Activated CD8-positive, alpha-beta memory T cell treated with anti-CD3 and anti-CD28 coated beads, Interleukin-2, amount 50 U/mL, for 1 hour (primary cell): ENCODE results near the gene MIX23.
"Not testable (repeated sequence)": the region's sequence is repeated elsewhere in the genome, so short reads cannot be mapped to it uniquely, and the experiment has no call there.

Experiments used
- DNase-seq: peaks from one replicate; pipeline ENCODE4 v3.0.0-alpha.2; 2020; ENCODE audit errors: extremely low read depth

The MIX23 gene

DNA sequence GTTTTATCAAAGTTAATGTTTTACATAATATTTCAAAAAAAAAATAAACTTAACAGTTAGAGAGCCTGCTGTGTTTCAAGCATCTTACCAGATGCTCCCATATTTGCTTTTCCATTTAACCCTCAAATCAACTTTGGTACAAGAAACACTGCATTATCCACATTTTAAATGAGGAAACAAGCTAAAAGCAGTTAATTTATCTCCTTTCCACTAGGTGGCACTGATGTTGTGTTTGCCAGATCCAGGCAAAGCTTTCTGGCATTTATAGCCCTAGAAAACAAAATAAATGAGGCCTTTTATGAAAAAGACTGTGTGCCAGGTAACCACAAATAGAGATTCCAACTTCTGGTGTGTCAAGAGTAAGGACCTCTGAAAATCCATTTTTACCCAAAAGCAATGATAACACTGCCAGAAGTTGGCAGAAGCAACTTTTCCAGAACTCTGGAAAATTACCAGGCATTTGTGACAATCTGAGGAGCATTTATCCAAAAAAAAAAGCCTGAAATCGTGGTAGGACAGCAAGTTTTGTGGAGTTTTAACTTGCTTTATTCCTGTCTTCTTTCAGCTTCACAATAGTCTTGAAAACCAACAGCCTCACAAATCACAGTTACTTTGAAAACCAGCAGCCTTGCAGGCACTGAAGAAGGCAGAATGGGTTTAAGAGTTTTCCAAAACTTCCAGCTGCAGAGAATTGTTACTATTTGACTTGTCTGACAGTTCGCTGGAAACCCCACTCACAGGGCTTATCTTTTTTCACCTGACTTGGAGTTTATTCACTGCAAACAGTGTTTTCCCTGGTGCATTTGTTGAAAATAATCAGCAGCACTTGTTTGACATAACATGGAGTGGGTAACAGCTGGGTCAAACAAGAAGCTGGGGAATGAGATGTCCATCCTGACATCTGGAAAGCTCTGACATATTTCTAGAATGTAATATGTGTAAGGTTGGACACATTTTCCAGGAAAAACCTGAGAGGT, 10.1 kb upstream of the MIX23 start:
- no peak for DNase-seq

DNA sequence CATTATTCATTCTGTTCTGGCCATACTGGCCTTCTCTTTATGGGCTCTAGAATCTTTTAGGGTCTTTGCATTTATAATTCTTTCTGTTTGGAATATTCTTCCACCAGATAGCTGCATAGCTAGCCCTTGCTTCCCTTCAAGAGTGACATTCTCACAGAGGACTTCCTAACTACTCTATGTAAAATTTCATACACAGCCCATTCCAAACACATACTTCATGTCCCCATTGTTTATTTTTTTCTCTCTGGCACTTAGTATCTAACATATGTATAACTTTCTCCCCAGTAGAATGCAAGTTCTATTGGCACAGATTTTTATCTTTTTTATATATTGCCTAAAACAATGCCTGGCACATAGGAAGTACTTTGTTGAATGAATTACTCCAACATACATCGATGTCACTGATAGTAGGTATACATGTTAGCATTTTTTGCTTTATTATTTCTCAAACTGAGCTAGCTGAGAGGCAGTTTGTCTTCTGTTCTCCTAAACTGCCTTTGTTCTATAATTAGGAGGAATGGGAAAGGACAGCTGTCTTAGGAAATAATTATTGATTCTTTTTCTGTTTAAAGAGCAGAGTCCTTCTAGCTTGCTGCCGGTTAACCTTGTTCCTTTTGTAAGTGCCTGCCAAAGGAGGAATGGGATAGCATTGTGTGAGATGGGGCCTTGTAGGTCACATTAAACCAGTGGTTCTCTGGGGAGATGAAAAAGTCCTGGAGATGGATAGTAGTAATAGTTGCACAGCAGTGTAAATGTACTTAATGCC, 8.8 kb upstream of the MIX23 start:
- DNase-seq, result no peak

DNA sequence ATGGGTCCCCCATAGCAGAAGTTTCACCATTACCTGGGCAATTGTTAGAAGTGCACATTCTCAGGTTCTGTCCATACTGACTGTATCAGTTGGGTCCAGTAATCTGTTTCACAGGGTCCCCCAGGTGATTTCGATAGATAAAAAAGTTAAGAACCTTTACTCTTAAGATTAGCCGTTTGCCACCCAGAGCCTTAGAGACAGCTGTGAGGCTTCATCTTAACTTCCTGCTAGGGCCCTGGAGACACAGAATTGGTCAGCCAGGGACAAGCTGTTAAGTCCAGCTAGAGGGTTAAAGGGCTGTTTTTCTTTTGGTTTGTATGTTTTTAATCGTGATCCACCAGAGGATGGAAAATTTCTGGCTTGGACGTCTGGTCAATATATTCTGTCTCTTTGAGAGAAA, 7.6 kb upstream of the MIX23 start:
- DNase-seq, result no peak

DNA sequence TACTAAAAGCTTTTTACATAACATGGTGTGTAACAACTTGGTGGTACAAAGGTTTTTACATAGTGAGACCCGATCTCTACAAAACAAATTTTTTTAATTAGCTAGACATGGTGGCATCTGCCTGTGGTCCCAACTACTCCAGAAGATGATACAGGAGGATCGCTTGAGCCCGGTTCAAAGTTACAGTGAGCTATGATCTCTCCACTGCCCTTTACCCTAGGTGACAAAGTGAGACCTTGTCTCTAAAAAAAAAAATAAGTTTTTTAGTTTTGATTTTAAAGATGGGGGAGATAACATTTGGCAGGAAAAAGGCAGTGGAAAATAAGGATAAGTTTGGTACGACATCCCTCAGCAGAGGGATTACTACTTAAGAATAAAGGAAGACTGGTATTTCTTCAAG, 6.9 kb upstream of the MIX23 start:
- DNase-seq, result no peak

DNA sequence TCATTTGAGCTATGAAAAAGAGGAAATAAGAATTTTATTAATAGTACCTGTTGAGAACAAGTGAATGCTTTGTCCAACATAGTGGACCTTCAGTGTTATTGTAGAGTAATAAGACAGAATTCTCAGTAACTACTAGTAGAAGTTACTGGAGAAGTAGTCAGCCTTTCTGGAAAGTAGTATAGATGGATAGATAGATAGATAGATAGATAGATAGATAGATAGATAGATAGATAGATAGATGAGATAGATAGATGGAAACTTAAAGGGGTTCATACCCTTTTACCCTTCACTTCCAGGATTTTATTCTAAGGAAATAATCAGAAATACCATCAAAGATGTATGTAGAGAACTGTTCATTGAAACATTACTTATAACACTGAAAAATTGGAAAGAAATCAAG, 6.2 kb upstream of the MIX23 start:
- DNase-seq, result no peak

DNA sequence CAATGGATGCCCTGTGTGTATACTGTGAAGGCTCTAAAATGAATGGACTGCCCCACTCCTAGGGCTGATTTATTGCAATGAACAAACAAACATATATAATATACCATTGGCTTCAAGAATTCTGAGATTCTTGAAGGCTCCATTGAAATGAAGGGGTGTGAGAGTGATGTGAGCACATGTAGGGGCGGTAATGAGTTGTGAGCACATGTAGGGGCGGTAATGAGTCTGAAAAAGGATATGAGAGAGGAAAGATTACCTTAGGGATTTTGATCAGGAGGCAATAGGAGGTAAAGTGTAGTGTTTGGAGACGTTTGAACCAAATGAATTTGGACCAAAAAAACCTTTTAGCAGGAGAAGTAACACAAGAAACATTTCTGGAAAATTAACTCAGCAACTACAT, 4.7 kb upstream of the MIX23 start:
- no peak for DNase-seq

DNA sequence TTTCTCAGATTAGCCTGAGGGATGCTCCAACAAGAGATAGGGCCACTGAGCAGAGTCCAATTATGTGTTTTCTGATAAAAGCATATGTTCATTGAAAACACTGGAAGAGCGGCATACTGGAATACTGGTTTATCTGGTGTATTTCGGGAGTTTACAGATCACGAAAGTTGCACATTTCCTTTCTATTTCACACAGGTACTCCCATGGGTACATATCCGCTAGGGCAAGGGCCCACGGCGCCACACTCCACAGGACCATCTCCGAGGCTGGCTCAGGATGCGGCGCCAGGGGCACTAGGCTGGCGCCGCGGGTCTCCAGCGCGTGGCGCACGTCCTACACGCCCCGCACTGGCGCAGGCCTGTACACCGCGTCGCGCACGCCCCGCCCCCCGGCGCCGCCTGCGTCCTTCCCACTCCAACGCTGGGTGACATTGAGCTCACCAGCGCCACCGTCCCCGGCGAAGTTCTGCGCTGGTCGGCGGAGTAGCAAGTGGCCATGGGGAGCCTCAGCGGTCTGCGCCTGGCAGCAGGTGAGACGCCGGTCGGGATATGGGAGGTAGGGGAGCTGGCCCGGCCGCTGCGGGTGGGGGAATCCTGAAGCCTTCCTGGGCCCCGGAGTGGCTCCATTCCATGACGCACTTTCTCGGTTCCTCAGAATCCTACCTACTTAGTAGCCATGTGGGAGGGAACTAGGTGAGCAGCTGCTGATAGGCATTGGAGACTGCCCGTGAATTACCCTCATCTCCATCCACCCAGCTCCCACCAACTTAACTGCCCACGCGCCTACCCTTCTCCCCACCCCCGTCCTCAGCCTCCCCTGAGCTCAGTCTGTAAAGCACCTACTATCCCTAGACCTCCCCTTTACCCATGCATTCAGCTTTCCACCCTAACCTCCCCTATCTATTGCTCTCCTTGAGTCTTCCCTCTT, 1.0 kb upstream of the MIX23 start, which contains the start of gene FAM162A:
FAM162A (plus strand) TSS at position 412 of the 927 bp plus-strand sequence; CDS start at position 496, 84 bp downstream.
- peak; percentile 71 for DNase-seq

DNA sequence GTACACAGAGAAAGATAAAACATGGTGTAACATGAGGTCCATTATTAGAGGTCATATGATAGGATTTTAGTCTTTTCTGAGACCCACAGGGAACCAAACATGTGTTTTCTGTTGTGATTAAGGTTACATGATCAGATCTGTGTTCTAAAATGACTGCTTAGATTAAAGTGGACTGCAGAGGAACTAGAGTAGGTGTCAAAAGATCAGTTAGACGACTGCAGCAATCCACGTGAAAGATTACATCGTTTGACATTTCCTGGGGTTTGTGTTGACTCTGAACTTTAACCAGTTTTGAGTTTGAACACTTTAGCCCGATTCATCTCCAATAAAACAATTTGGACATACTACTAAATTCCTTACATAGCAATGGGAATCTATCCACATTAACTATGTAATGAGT, 5.1 kb downstream of the MIX23 start:
- no peak for DNase-seq

DNA sequence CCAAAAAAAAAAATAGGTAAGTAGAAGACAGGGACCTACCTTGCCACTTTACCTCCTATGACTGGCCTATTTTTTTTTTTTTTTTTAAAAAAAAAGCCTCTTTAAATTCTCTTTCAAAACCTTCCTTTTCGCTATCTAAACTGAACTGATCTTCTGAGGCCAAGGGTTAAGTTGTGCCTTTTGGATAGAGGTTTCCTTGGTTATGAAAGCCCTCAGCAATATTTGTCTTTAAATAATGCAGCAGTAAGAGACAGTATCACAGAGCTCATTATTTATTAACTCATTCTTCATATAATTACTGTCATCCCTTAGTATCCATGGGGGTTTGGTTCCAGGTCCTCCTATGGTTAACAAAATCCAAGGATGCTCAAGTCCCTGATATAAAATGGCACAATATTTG, 9.0 kb downstream of the MIX23 start:
- no peak for DNase-seq

DNA sequence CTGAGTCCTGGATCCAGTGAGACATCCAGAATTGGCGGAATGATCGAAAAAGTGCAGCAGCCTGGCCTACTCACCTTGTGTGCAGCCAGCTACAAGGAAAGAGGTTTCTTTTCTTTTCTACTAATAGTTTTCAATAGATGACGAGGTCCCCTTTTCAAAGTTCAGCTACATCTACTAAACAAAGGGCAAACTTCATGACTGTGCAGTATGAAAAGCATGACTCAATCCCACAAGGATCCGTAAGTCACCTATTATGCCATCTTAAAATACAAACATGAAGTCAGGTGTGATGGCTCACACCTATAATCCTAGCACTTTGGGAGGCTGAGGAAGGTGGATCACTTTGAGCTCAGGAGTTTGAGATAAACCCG, 16.7 kb downstream of the MIX23 start:
- DNase-seq, result no peak

DNA sequence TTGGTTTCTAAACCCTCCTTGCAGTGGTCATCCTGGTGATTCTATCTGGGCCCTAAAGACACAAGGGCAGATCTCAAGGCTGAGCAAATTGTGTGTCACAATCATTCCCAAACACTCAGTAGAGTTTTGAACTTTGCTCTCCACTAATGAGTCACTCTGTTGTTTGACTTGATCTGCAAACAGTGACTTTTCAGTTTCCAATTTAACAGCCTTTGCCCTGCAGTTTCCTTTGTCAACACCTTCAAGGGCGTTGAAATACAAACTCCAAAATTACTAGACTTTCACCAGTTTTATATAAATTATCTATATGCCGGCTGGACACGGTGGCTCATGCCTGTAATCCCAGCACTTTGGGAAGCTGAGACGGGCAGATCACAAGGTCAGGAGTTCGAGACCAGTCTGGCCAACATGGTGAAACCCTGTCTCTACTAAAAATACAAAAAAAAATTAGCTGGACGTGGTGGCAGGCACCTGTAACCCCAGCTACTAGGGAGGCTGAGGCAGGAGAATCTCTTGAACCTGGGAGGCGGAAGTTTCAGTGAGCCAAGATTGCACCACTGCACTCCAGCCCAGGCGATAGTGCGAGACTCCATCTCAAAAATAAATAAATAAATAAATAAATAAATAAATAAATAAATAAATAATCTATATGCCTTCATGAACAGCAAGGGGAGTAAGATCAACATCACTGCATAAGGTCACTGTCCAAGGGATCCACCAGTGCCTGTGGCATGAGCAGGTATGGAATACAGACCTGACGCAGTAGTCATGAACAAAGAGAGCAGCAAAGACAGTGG, 17.3 kb downstream of the MIX23 start:
- not testable (repeated sequence) for DNase-seq

DNA sequence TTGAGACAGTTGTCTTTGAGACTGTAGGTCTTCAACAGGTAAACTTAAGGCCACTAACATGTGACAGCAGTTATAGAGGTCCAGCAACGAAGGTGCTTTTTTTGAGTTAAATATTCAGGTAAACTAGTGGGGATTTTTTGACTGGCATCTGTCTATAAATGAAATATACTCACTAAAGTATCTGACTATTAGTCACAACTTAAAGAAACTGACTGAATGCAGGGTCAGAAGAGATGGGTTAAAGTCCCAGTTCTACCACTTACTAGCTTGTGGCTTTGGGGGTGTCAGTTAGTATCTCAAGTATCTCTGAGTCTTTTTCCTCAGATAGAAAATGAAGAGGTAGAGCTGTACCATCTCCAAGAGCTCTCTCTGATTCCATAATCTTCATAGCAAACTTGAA, 18.0 kb downstream of the MIX23 start:
- no peak for DNase-seq

DNA sequence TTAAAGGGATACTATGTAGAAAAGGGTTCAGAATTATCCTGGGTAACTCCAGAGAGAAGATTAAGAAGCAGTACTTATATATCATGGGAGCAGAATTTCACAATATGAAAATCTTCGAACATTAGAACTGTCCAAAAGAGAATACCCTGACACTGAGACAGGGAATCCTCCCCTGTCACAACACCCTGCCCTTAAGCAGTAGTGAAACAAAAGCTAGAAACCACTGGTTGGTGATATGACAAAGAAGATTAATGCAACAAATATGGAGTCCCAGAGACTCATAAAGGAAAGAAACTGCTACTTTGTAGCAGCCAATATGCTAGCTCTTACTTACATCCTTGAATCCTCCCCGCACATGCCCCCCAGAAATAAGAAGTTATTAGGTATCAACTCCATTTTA, 18.5 kb downstream of the MIX23 start:
- no peak for DNase-seq

DNA sequence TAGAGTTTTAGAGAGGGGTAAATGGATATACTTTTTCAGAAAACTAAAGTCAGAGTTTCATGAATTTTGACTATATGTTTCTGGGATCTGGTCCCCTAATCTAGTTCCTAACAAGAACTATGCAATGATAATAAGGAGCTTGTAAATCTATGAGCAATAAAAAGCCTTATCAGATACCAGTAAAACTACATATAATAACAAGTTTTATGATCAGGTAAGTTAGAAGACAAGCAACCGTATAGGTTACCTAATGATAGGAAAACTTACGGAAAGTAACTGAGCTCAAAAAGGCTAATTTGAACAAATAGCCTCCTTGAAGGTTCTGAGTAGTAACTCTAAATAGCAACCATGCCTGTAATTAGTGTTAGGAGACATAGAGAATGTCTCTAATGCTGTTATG, 21.0 kb downstream of the MIX23 start:
- no peak for DNase-seq

DNA sequence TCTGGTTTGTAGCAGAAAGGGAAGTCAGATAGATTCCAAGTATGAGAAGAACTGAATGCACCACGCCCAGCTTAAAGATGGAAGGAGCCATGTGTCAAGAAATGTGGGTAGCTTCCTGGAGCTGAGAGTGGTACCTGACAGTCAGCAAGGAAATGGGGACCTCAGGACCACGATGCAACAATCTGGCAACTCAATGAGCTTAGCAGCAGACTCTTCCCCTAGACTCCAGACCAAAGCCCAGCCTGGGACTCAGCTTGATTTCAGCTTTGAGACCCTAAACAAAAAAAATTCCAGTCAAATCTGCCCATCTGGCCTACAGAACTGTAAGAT, 24.4 kb downstream of the MIX23 start:
- DNase-seq, result no peak

DNA sequence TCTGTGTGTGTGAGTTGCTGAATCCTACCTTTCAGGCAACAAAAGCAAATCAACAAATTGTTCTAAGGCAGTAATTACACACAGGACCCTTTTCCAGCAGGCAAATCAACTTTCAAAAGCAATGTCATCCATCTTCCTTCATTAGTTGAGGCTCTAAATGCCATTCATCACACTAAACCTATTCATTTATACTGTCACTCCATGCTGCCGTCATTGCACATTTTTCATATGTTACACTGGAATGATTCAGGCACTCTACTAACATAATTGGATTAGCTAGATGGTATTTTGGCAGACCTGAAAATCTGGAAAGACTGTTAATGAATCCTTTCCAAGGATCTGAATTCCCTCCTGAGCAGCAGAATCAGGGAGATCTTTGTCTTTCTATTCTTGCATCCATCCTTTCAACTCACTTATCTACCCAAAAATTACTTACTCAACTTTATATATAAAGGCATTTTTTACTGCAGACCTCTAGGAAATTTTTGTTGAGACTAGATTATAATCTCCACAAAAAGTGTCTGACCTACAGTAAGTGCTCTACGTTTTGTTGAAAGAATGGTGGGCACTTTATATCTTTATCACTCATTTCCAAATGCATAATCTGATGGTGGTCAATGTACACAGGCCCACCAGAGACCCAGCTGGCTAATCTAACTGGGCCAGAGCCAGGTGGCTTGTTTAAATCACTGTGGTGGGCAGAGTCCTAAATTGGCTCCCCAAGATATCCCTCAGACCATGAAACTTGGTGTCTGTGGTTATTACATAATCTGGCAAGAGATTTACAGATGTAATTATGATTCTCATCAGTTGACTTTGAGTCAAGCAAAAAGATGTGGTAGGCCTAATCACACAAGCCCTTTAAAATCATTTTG, 25.0 kb downstream of the MIX23 start:
- DNase-seq, result no peak

DNA sequence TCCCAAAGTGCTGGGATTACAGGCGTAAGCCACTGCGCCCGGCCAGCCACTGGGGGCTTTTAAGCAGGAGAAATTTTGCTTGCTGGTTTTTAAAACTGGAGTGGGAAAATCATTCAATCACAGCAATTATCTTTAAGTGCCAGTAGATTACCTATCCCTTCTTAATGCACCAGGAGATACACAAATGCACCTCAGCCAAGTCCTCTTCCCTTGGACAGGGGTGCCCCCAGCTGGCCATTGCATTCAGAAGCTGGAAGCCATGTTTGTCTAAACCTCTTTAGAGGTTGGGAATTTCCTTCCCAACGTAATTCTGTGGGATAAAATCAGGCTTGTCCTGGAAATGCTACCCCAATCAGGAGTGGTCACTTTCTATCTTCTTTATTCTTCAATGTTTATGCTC, 26.6 kb downstream of the MIX23 start:
- DNase-seq, result no peak

DNA sequence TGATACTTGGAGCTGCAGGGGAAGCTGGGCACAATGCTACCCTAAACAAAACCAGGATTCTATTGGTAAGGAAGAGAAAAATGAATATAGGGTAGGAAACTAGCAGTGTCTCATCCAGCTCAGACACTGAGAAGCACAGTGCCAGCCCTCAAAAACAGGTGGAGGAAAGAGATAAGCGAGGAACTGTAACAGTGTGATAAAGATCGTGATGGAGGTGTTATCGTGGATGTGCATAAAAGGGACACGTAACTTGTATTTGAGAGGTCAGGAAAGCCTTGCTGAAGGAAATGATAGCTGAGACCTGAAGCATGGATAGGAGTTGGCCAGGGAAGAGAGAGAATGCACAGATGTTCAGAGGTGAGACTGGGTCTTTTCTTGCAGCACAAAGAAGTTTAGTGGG, 27.4 kb downstream of the MIX23 start:
- no peak for DNase-seq

DNA sequence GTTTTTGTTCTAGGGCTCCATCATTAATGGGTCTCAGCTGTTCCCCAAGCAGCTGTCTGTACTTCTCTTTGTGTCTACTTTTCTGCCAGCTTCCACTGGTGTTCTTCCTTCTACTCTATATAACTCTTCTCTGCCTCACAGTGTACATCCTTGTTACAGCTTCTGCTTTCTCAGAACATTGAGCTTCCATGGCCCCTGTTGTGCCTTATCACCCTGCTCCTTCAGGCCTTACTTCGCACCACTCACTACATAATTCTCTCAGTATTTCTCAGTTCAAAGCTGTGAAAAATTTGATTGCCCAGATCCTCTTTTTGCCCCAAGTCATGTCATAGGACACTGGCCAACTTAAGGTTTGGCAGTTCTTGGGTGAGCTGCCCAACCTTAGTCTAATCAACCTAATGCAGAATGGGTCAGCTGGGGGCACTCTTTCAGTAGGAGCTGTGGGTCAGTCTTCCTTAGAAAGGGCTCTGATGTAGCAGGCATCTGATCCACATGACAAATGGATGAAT, 29.1 kb downstream of the MIX23 start:
- DNase-seq, result no peak

DNA sequence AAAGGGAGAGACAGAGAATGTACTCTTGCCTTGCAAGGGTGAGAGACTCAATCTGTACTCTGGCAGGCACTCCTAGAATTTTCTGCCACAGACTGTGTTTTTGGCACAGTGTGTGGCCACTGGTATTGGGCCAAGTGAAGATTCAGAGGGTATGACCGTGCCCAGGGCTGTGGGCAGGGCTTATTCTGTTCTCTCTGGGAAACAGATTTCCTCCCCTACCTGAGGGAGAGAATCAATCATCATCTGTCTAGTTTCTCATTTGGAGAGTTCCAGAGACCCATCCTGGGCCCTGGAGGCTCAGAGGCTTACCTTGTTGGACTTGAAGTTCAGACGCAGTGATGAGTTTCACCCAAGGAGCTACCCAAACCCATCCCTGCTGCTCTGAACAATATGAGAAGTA, 29.8 kb downstream of the MIX23 start:
- DNase-seq, result no peak
